ENCODE data around the gene COX6B2.

GRCh38 chr19:55325172-55325571 lies 29.3 kb downstream of the COX6B2 start, which contains the start of gene TMEM150B:
- no peak for TF ChIP-seq CTCF (IDR thresholded peaks at IDR 0.05)
- no peak for TF ChIP-seq POLR2A (IDR thresholded peaks at IDR 0.05)

All from uterus (tissue), 2 donors.